H4 (cell line): ENCODE measurements around the gene CACNA1I. TPM values are rescaled to one million over a fixed set of nuclear protein-coding genes. Genes with fewer than 3 reads are reported as not detected.

ENCODE experiments used
- DNase-seq: peaks from one replicate; pipeline ENCODE4 v3.0.0-alpha.2; 2015; ENCODE audit warnings: low spot score
- total RNA-seq: library from RNA; depleted of rRNA; stranded (reverse); fragments of >200 nt; shearing (Covaris generic); gene quantifications from 2 replicates; pipeline ENCODE4 v1.2.3, GENCODE V29; 2014; rRNA removed

CACNA1I gene
- total RNA-seq, 1 experiment from 2014 or later: 0.19 TPM

DNA sequence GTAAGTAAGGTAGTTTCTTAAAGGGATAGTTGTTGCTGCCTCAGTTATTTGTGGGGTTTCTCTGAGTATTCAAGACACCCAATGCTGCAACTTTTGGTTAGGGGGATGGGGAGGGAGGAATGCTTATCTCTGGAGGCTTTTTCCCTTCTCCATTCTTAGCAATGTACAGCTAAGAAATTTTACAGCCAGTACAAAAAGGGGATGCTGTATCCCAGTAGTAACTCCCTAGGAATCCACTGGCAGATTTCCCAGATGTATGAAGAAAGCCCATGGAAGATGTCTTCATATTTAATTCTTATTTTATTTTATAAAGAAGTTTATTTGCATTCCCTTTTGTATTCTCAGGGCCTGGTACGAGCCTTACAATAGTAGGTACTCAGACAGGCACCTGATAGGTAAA lies 168.2 kb downstream of the CACNA1I start:
- DNase-seq: no peak

Other genes starting within 250 kb of the CACNA1I start
- 19.9 and 23.0 TPM in 2 replicates for gene SYNGR1, start 220.8 kb upstream of the CACNA1I start, total RNA-seq
- gene TAB1, start 171.0 kb upstream of the CACNA1I start, total RNA-seq: 8.6 and 17.1 TPM in 2 replicates
- 0.80 and 1.1 TPM in 2 replicates for gene MGAT3, start 113.7 kb upstream of the CACNA1I start, total RNA-seq
- 18.0 and 19.8 TPM in 2 replicates for gene MIEF1, start 68.5 kb upstream of the CACNA1I start, total RNA-seq
- gene ATF4, start 50.2 kb upstream of the CACNA1I start, total RNA-seq: 379 and 444 TPM in 2 replicates
- 92.5 and 123 TPM in 2 replicates for gene RPS19BP1, start 38.0 kb upstream of the CACNA1I start, total RNA-seq